ENCODE data around the gene SLCO2A1. TPM values are rescaled to one million over a fixed set of nuclear protein-coding genes. Genes with fewer than 3 reads are reported as not detected.
A peak's percentile ranks its signal among the peaks of the same experiment; 100 is the strongest.

Gene SLCO2A1
- total RNA-seq, 3 donors from 2014 or later = 4.2 to 11.1 (median 7.5) TPM

GRCh38 chr3:133932009-133932408 lies 97.7 kb downstream of the SLCO2A1 start:
- Histone ChIP-seq H3K27me3 (no peaks in the 10 kb centered on the region), H3K4me3 (no peak overlapping the region), H3K36me3 (no peaks in the 10 kb centered on the region), H3K9me3 (no peaks in the 10 kb centered on the region), H3K27ac (no peak overlapping the region), H3K4me1 (peaks cover 0 to 5% of the 10 kb centered on the region in 2 donors)
- intact Hi-C loops (cut with DNase I; ENCODE audit: low total_unique reads) = no loop called here
- no peak for TF ChIP-seq POLR2A (IDR thresholded peaks at IDR 0.05)
- no peak for TF ChIP-seq CTCF (IDR thresholded peaks at IDR 0.05)
- no peak for TF ChIP-seq POLR2AphosphoS5 (IDR thresholded peaks at IDR 0.05)
- DNase-seq (ENCODE audit: low spot score in 2 of 2) = no peak

- H3K4me1 ChIP-seq = peaks cover 0 to 5% of the 10 kb centered on the region in 2 donors
- H3K36me3 ChIP-seq = no peaks in the 10 kb centered on the region
- H3K27ac ChIP-seq = no peak overlapping the region
- H3K9me3 ChIP-seq = no peaks in the 10 kb centered on the region
- DNase-seq (ENCODE audit: low spot score in 2 of 2) = no peak
- intact Hi-C loops (cut with DNase I; ENCODE audit: low total_unique reads) = no loop called here
- H3K4me3 ChIP-seq = no peak overlapping the region
- TF ChIP-seq POLR2A (IDR thresholded peaks at IDR 0.05) = no peak
- no peak for TF ChIP-seq POLR2AphosphoS5 (IDR thresholded peaks at IDR 0.05)
- no peak for TF ChIP-seq CTCF (IDR thresholded peaks at IDR 0.05)
- H3K27me3 ChIP-seq = no peaks in the 10 kb centered on the region
These were observed 98.6 kb downstream of the SLCO2A1 start for GRCh38 chr3:133931084-133931483.

GRCh38 chr3:133930341-133930933 lies 99.3 kb downstream of the SLCO2A1 start:
- Histone ChIP-seq H3K27ac (no peak overlapping the region), H3K4me1 (peaks cover 0 to 5% of the 10 kb centered on the region in 2 donors), H3K36me3 (no peaks in the 10 kb centered on the region), H3K9me3 (no peaks in the 10 kb centered on the region), H3K27me3 (no peaks in the 10 kb centered on the region), H3K4me3 (no peak overlapping the region)
- DNase-seq (ENCODE audit: low spot score in 2 of 2) = no peak
- TF ChIP-seq POLR2AphosphoS5 (IDR thresholded peaks at IDR 0.05) = no peak
- TF ChIP-seq CTCF (IDR thresholded peaks at IDR 0.05) = peak in 2 of 3 donors; percentile 52 to 55
- TF ChIP-seq POLR2A (IDR thresholded peaks at IDR 0.05) = no peak
- intact Hi-C loops (cut with DNase I; ENCODE audit: low total_unique reads) = no loop called here

GRCh38 chr3:133928903-133929607 lies 100.7 kb downstream of the SLCO2A1 start:
- TF ChIP-seq POLR2AphosphoS5 (IDR thresholded peaks at IDR 0.05) = no peak
- TF ChIP-seq POLR2A (IDR thresholded peaks at IDR 0.05) = no peak
- no peak for TF ChIP-seq CTCF (IDR thresholded peaks at IDR 0.05)
- Histone ChIP-seq H3K36me3 (no peaks in the 10 kb centered on the region), H3K27ac (no peak overlapping the region), H3K9me3 (no peaks in the 10 kb centered on the region), H3K4me1 (peaks cover 0 to 5% of the 10 kb centered on the region in 2 donors), H3K4me3 (no peak overlapping the region), H3K27me3 (no peaks in the 10 kb centered on the region)
- no peak for DNase-seq (ENCODE audit: low spot score in 2 of 2)
- intact Hi-C loops (cut with DNase I; ENCODE audit: low total_unique reads) = loop anchor here (10.0 kb wide), 1 partner anchor 276 kb away; no protein-coding TSS in a partner anchor

Data from breast epithelium (tissue), 4 donors.